Lung (tissue), 12 donors: ENCODE results near the gene EIF2B5. TPM values are rescaled to one million over a fixed set of nuclear protein-coding genes. Genes with fewer than 3 reads are reported as not detected.
"Not testable (repeated sequence)": the region's sequence is repeated elsewhere in the genome, so short reads cannot be mapped to it uniquely, and the experiment has no call there.

Experiments used
- ATAC-seq: fragments of 200-7000 bp; cut with Tn5 transposase; one replicate; pipeline ENCODE4 v1.9.1; 2020; ENCODE audit warnings: moderate number of reproducible peaks; ENCODE audit not compliant: insufficient read depth, low FRiP score
- DNase-seq, 3 donors: peaks; one replicate each; pipeline ENCODE4 v3.0.0-alpha.2; 2013 to 2017
- H3K27ac ChIP-seq, 2 donors: one replicate each; pipeline ENCODE4 v1.5.1; 2013; ENCODE audit warnings: mild to moderate bottlenecking in 2 of 2, moderate library complexity in 2 of 2, control low read depth in 1 of 2, inconsistent platforms in 1 of 2, low read depth in 1 of 2, low read length in 1 of 2
- H3K27me3 ChIP-seq, 3 donors: one replicate each; pipeline ENCODE4 v1.5.1; 2013; ENCODE audit warnings: low read length in 2 of 3; ENCODE audit not compliant: control insufficient read depth in 3 of 3, insufficient read depth in 3 of 3
- H3K36me3 ChIP-seq, 4 donors: one replicate each; pipeline ENCODE4 v1.5.1; 2013; ENCODE audit warnings: low read length in 4 of 4, mild to moderate bottlenecking in 1 of 4, moderate library complexity in 1 of 4; ENCODE audit not compliant: control insufficient read depth in 4 of 4, insufficient read depth in 4 of 4
- H3K4me1 ChIP-seq, 5 donors: one replicate each; pipeline ENCODE4 v1.5.1; 2013; ENCODE audit warnings: low read length in 5 of 5, mild to moderate bottlenecking in 2 of 5, moderate library complexity in 1 of 5; ENCODE audit not compliant: control insufficient read depth in 5 of 5, insufficient read depth in 5 of 5
- H3K4me3 ChIP-seq: one replicate; pipeline ENCODE4 v1.5.1; 2013; ENCODE audit warnings: mild to moderate bottlenecking, control low read depth, moderate library complexity
- H3K9ac ChIP-seq, 2 donors: one replicate each; pipeline ENCODE4 v1.5.1; 2013; ENCODE audit warnings: low read length in 2 of 2, control low read depth in 1 of 2; ENCODE audit not compliant: insufficient read depth in 1 of 2
- H3K9me3 ChIP-seq, 4 donors: one replicate each; pipeline ENCODE4 v1.5.1; 2013; ENCODE audit warnings: low read length in 3 of 4, mild to moderate bottlenecking in 1 of 4, moderate library complexity in 1 of 4; ENCODE audit not compliant: control insufficient read depth in 4 of 4, insufficient read depth in 3 of 4
- CTCF ChIP-seq: IDR thresholded peaks from 2 replicates; pipeline ENCODE4 v1.5.1; 2012; ENCODE audit warnings: mild to moderate bottlenecking; ENCODE audit errors: control extremely low read depth, extremely low read depth
- WGBS, 2 donors: extraction: QIAGEN DNeasy Blood & Tissue Kit; methylation state at CpG; one replicate each; pipeline ENCODE4 v1.1.7; 2013; 5-methylcytosine and 5-hydroxymethylcytosine counted together
- polyA plus RNA-seq, 2 donors: library from polyadenylated mRNA; stranded (reverse); fragments of 200-250 nt; gene quantifications; one replicate each; pipeline ENCODE4 v1.2.1, GENCODE V29; 2013
- total RNA-seq, 2 donors: library from RNA; depleted of rRNA in 1 of 2; stranded (reverse); fragments of >200 nt in 1 of 2; gene quantifications; one replicate each; pipeline ENCODE4 v1.2.1, GENCODE V29; 2014 to 2021
- donor health status: control.
- donor health status: control.
- donor health status: Bipolar disorder and iron deficiency.
- donor health status: healthy.
- donor health status: DM: yes; HTN: yes; CAD: no.

Gene EIF2B5
- total and polyA plus RNA-seq, 4 donors, result 32.5 to 43.2 (median 37.8) TPM

DNA sequence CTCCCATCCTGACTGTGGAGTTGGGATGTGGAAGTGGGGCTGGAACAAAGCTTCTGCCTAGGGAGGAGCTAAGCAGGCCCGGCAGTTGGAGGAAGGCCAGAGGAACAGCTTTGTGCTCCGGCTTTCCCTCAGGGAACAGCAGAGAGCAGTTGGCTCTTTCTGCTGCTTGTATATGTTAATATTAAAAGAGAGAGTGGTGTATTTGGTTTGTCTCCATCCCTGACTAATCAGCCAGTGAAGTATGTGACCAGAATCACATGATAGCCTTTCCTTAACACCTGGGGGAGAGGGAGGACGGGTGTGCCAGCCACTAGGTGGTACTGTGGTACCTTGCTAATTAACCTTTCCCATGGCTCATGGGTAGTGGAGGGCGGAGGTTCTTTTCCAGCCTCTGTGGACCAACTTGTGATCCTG is 10.0 kb downstream of the EIF2B5 start:
- no peaks in the 10 kb centered on the region for H3K9me3 ChIP-seq
- peaks cover 33 to 50% (median 44%) of the 10 kb centered on the region in 4 donors for H3K36me3 ChIP-seq
- no peaks in the 10 kb centered on the region for H3K4me1 ChIP-seq
- no peaks in the 10 kb centered on the region for H3K27me3 ChIP-seq
- peak; percentile 21 for TF ChIP-seq CTCF
- no peak overlapping the region for H3K4me3 ChIP-seq
- no peak overlapping the region for H3K9ac ChIP-seq
- 45 to 66% methylated on average over 4 of the region's 4 CpGs for WGBS, 2 donors
- peak; percentile 42 for ATAC-seq
- peak; percentile 47 to 70 (median 51) for DNase-seq
- H3K27ac ChIP-seq, result no peak overlapping the region

- no peak for ATAC-seq
- TF ChIP-seq CTCF, result no peak
- Histone ChIP-seq H3K4me3 (no peak overlapping the region), H3K4me1 (no peaks in the 10 kb centered on the region), H3K36me3 (peaks cover 29 to 46% (median 39%) of the 10 kb centered on the region in 4 donors), H3K27me3 (no peaks in the 10 kb centered on the region), H3K9me3 (no peaks in the 10 kb centered on the region), H3K27ac (no peak overlapping the region), H3K9ac (no peak overlapping the region)
- WGBS, 2 donors, result 85 to 91% methylated on average over 8 of the region's 8 CpGs
- DNase-seq, result no peak
These were observed 10.7 kb downstream of the EIF2B5 start for GRCh38 chr3:184145751-184146270.

- Histone ChIP-seq H3K27ac (no peak overlapping the region), H3K36me3 (peaks cover 13 to 26% (median 22%) of the 10 kb centered on the region in 4 donors), H3K27me3 (no peaks in the 10 kb centered on the region), H3K9me3 (no peaks in the 10 kb centered on the region), H3K9ac (no peak overlapping the region), H3K4me3 (no peak overlapping the region), H3K4me1 (no peaks in the 10 kb centered on the region)
- DNase-seq (no peak), ATAC-seq (no peak)
- 80 to 83% methylated on average over 3 of the region's 3 CpGs for WGBS, 2 donors
- TF ChIP-seq CTCF, result no peak
These were observed 12.9 kb downstream of the EIF2B5 start for GRCh38 chr3:184148076-184148475.

GRCh38 chr3:184149123-184149522 is 14.0 kb downstream of the EIF2B5 start:
- ATAC-seq, result no peak
- Histone ChIP-seq H3K27ac (no peak overlapping the region), H3K9me3 (no peaks in the 10 kb centered on the region)

GRCh38 chr3:184149770-184150169 is 14.6 kb downstream of the EIF2B5 start:
- not testable (repeated sequence) for H3K27ac ChIP-seq, H3K4me1 ChIP-seq, H3K4me3 ChIP-seq, ATAC-seq, H3K27me3 ChIP-seq, H3K9me3 ChIP-seq, H3K9ac ChIP-seq, DNase-seq
- WGBS, 2 donors, result 80 to 81% methylated on average over 6 of the region's 6 CpGs
- peaks cover 3 to 11% (median 6%) of the 10 kb centered on the region in 4 donors for H3K36me3 ChIP-seq

More at GRCh38 chr3:184149123-184149522, 14.0 kb downstream of the EIF2B5 start:
- Histone ChIP-seq H3K4me3 (no peak overlapping the region), H3K27me3 (no peaks in the 10 kb centered on the region), H3K4me1 (peaks cover 0 to 4% (median 0%) of the 10 kb centered on the region in 5 donors), H3K9ac (no peak overlapping the region), H3K36me3 (peaks cover 7 to 17% (median 12%) of the 10 kb centered on the region in 4 donors)
- TF ChIP-seq CTCF, result no peak
- WGBS, 2 donors, result 94 to 96% methylated on average over 6 of the region's 6 CpGs
- DNase-seq, result no peak
